HG03571 (cell line): ENCODE data around the gene SOCS6.
"Not testable (repeated sequence)": the region's sequence is repeated elsewhere in the genome, so short reads cannot be mapped to it uniquely, and the experiment has no call there.

Experiments used
- ATAC-seq: cut with Tn5 transposase; IDR thresholded peaks from one replicate; pipeline ENCODE4 v1.9.1; 2021; ENCODE audit not compliant: unreplicated experiment

Gene SOCS6

GRCh38 chr18:70288851-70289328 lies at the start of gene SOCS6:
TSS of gene SOCS6 (plus strand) at chr18:70289045. CDS start at chr18:70324669, 35,624 bp downstream.
- ATAC-seq: peak; percentile 80

- ATAC-seq: no peak
These were observed 45.5 kb upstream of the SOCS6 start for GRCh38 chr18:70243131-70243929.

- ATAC-seq: no peak
These were observed 42.8 kb upstream of the SOCS6 start for GRCh38 chr18:70246061-70246466.

GRCh38 chr18:70249118-70249517 lies 39.7 kb upstream of the SOCS6 start:
- ATAC-seq: no peak

GRCh38 chr18:70249861-70250260 lies 39.0 kb upstream of the SOCS6 start:
- ATAC-seq: not testable (repeated sequence)

GRCh38 chr18:70250781-70251180 lies 38.1 kb upstream of the SOCS6 start:
- no peak for ATAC-seq

GRCh38 chr18:70256184-70256583 lies 32.7 kb upstream of the SOCS6 start:
- no peak for ATAC-seq

- ATAC-seq: no peak
These were observed 31.9 kb upstream of the SOCS6 start for GRCh38 chr18:70256994-70257393.

- ATAC-seq: no peak
These were observed 30.6 kb upstream of the SOCS6 start for GRCh38 chr18:70258243-70258642.

- ATAC-seq: no peak
These were observed 28.2 kb upstream of the SOCS6 start for GRCh38 chr18:70260683-70261082.

GRCh38 chr18:70261141-70261788 lies 27.6 kb upstream of the SOCS6 start:
- ATAC-seq: no peak

- no peak for ATAC-seq
These were observed 25.5 kb upstream of the SOCS6 start for GRCh38 chr18:70263336-70263735.

- ATAC-seq: no peak
These were observed 17.1 kb upstream of the SOCS6 start for GRCh38 chr18:70271742-70272141.

GRCh38 chr18:70273021-70273420 lies 15.8 kb upstream of the SOCS6 start:
- ATAC-seq: no peak

GRCh38 chr18:70276416-70277191 lies 12.2 kb upstream of the SOCS6 start:
- ATAC-seq: no peak

GRCh38 chr18:70279470-70279869 lies 9.4 kb upstream of the SOCS6 start:
- no peak for ATAC-seq

- ATAC-seq: no peak
These were observed 8.6 kb upstream of the SOCS6 start for GRCh38 chr18:70280007-70280925.

GRCh38 chr18:70284976-70285620 lies 3.7 kb upstream of the SOCS6 start:
- ATAC-seq: no peak

- no peak for ATAC-seq
These were observed 1.1 kb upstream of the SOCS6 start for GRCh38 chr18:70287731-70288130.
